Activated CD4-positive, alpha-beta T cell treated with anti-CD3 and anti-CD28 coated beads, Interleukin-2, amount 10 ng/mL, durations not matched to agents 7 days and 5 days (primary cell): ENCODE measurements around the gene BRCA2. TPM values are rescaled to one million over a fixed set of nuclear protein-coding genes. Genes with fewer than 3 reads are reported as not detected.

Experiments
- CTCF ChIA-PET: fragments of 350-600 bp; sonication (Branson Sonifier 250); formaldehyde crosslinking; loops from one replicate; lab custom pipeline; 2021; ENCODE audit warnings: antibody characterized with exemption; lab: Charles Lee
- POLR2A ChIA-PET: fragments of 350-600 bp; sonication (Branson Sonifier 250); formaldehyde crosslinking; loops from one replicate; lab custom pipeline; 2021; ENCODE audit warnings: antibody characterized with exemption; lab: Charles Lee
- DNase-seq: peaks from one replicate; pipeline ENCODE4 v3.0.0-alpha.2; 2020
- H3K27ac Mint-ChIP-seq: one replicate; pipeline ENCODE4 v1.8.0; 2021; ENCODE audit warnings: mild to moderate bottlenecking, moderate library complexity, mixed read lengths
- H3K27me3 Mint-ChIP-seq: one replicate; pipeline ENCODE4 v1.8.0; 2021; ENCODE audit warnings: mixed read lengths
- H3K36me3 Mint-ChIP-seq: one replicate; pipeline ENCODE4 v1.8.0; 2021; ENCODE audit warnings: low read depth, mixed read lengths
- H3K4me1 Mint-ChIP-seq: one replicate; pipeline ENCODE4 v1.8.0; 2021; ENCODE audit warnings: mixed read lengths
- H3K4me3 Mint-ChIP-seq: one replicate; pipeline ENCODE4 v1.8.0; 2021; ENCODE audit warnings: mild to moderate bottlenecking, moderate library complexity, mixed read lengths
- H3K9me3 Mint-ChIP-seq: one replicate; pipeline ENCODE4 v1.8.0; 2021; ENCODE audit warnings: mixed read lengths
- total RNA-seq, 2 experiments: library from RNA; stranded (reverse); gene quantifications; one replicate each; pipeline ENCODE4 v1.2.3, GENCODE V29; 2021

The BRCA2 gene
- total RNA-seq, 2 experiments from 2014 or later, result 26.3 to 33.5 TPM

GRCh38 chr13:32446773-32447465 lies 131.6 kb downstream of the BRCA2 start:
- no peaks in the 10 kb centered on the region for H3K9me3 Mint-ChIP-seq
- H3K4me1 Mint-ChIP-seq, result peaks cover 13% of the 10 kb centered on the region
- no peak overlapping the region for H3K27ac Mint-ChIP-seq
- no peak overlapping the region for H3K4me3 Mint-ChIP-seq
- POLR2A ChIA-PET, result no interaction called here
- CTCF ChIA-PET, result interaction anchor here (0.6 to 0.7 kb wide), 2 partner anchors 26 to 102 kb away, joined by 3 read pairs; no protein-coding TSS in a partner anchor
- no peaks in the 10 kb centered on the region for H3K27me3 Mint-ChIP-seq
- DNase-seq, result no peak
- H3K36me3 Mint-ChIP-seq, result peaks cover 1% of the 10 kb centered on the region

DNA sequence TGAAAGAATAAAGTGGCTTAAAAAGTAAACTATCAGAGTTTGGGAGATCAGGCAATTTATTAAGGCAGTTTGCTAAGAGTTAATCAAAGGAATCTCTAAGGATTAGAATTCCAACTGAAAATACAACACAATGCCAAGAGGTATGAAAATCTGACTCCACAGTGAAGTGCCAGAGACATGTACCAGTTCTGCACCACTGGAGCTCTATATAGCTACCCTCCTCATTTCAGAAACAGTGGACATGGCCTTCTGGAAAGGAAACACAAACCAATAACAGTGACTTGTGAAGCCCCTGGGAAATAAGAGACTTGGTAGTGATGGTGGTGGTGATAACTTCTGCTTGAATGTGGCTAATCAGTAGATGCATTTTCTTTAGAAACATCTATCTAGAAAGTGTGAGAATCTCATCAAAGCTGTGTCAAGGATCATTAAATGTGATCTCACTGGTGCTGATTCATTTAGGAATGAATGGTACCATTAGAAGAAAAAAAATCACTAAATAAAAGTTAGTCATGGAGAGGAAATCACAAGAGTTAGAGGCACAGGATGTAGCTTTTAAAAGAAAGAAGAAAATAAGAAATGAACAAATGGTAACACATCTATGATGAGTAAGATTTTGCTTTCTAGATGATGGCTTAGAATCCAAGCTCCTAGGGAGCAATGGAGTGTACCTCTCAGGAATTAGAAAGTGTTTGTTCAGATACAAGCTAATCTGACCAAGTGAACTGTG lies 132.8 kb downstream of the BRCA2 start:
- H3K9me3 Mint-ChIP-seq, result no peaks in the 10 kb centered on the region
- H3K4me1 Mint-ChIP-seq, result peaks cover 10% of the 10 kb centered on the region
- ChIA-PET CTCF (interaction anchor here (0.6 to 1.6 kb wide), 5 partner anchors 9 to 104 kb away, joined by 3 to 4 read pairs (median 3); no protein-coding TSS in a partner anchor), POLR2A (no interaction called here)
- no peak for DNase-seq
- H3K4me3 Mint-ChIP-seq, result no peak overlapping the region
- no peak overlapping the region for H3K27ac Mint-ChIP-seq
- peaks cover 1% of the 10 kb centered on the region for H3K36me3 Mint-ChIP-seq
- H3K27me3 Mint-ChIP-seq, result no peaks in the 10 kb centered on the region

- no peak overlapping the region for H3K4me3 Mint-ChIP-seq
- no peak overlapping the region for H3K27ac Mint-ChIP-seq
- H3K27me3 Mint-ChIP-seq, result no peaks in the 10 kb centered on the region
- ChIA-PET CTCF (interaction anchor here (0.5 to 1.6 kb wide), 5 partner anchors 8 to 41 kb away, joined by 3 to 4 read pairs (median 3); no protein-coding TSS in a partner anchor), POLR2A (no interaction called here)
- peaks cover 1% of the 10 kb centered on the region for H3K9me3 Mint-ChIP-seq
- H3K4me1 Mint-ChIP-seq, result peaks cover 10% of the 10 kb centered on the region
- peaks cover 1% of the 10 kb centered on the region for H3K36me3 Mint-ChIP-seq
- DNase-seq, result no peak
Observed at GRCh38 chr13:32448972-32449371, 133.7 kb downstream of the BRCA2 start.

Other genes starting within 250 kb of the BRCA2 start
- not detected for gene ZAR1L, start 145 bp upstream of the BRCA2 start, total RNA-seq
- 10 to 100 TPM; 30.4 to 32.0 TPM for gene N4BP2L1, start 112.6 kb downstream of the BRCA2 start, total RNA-seq
- gene N4BP2L2, start 223.3 kb downstream of the BRCA2 start, total RNA-seq, result 100 to 1,000 TPM; 134 to 136 TPM